Activated CD8-positive, alpha-beta T cell treated with anti-CD3 and anti-CD28 coated beads for 36 hours (primary cell): ENCODE results near the gene SLC25A42. TPM values are rescaled to one million over a fixed set of nuclear protein-coding genes. Genes with fewer than 3 reads are reported as not detected.

Source experiments
- ATAC-seq: fragments of 200-7000 bp; cut with Tn5 transposase; one replicate; pipeline ENCODE4 v1.10.0; 2021; ENCODE audit warnings: mild to moderate bottlenecking, moderate library complexity
- CTCF ChIA-PET: fragments of 350-600 bp; sonication (Branson Sonifier 250); formaldehyde crosslinking; loops from one replicate; lab custom pipeline; 2021; ENCODE audit warnings: antibody characterized with exemption; lab: Charles Lee
- POLR2A ChIA-PET: fragments of 350-600 bp; sonication (Branson Sonifier 250); formaldehyde crosslinking; loops from one replicate; lab custom pipeline; 2021; ENCODE audit warnings: antibody characterized with exemption; lab: Charles Lee
- DNase-seq: peaks from one replicate; pipeline ENCODE4 v3.0.0-alpha.2; 2020
- H3K27ac Mint-ChIP-seq: one replicate; pipeline ENCODE4 v1.8.0; 2021; ENCODE audit warnings: mild to moderate bottlenecking, mixed read lengths
- H3K27me3 Mint-ChIP-seq: one replicate; pipeline ENCODE4 v1.8.0; 2021; ENCODE audit warnings: mixed read lengths
- H3K36me3 Mint-ChIP-seq: one replicate; pipeline ENCODE4 v1.8.0; 2021; ENCODE audit warnings: low read depth, mixed read lengths
- H3K4me1 Mint-ChIP-seq: one replicate; pipeline ENCODE4 v1.8.0; 2021; ENCODE audit warnings: low read depth, mixed read lengths
- H3K4me3 Mint-ChIP-seq: one replicate; pipeline ENCODE4 v1.8.0; 2021; ENCODE audit warnings: mild to moderate bottlenecking, moderate library complexity, mixed read lengths
- H3K9me3 Mint-ChIP-seq: one replicate; pipeline ENCODE4 v1.8.0; 2021; ENCODE audit warnings: mixed read lengths
- CTCF ChIP-seq: fragments of 200-600 bp; IDR thresholded peaks from one replicate; pipeline ENCODE4 v1.8.0; 2022; ENCODE audit warnings: antibody characterized with exemption, mild to moderate bottlenecking
- intact Hi-C: fragments of 100-400 bp; cut with micrococcal nuclease; formaldehyde crosslinking; loops from one replicate; pipeline ENCODE4 v1.10.0; 2022
- total RNA-seq, 2 experiments: library from RNA; stranded (reverse); gene quantifications; one replicate each; pipeline ENCODE4 v1.2.3, GENCODE V29; 2021

SLC25A42 gene
- total RNA-seq, 2 experiments from 2014 or later, result 10.9 to 11.1 TPM

GRCh38 chr19:19079571-19079970 is 15.8 kb downstream of the SLC25A42 start:
- Mint-ChIP-seq H3K4me3 (no peak overlapping the region), H3K36me3 (peaks cover 3% of the 10 kb centered on the region), H3K9me3 (no peaks in the 10 kb centered on the region), H3K4me1 (peaks cover under 1% of the 10 kb centered on the region), H3K27ac (no peak overlapping the region), H3K27me3 (no peaks in the 10 kb centered on the region)
- intact Hi-C loops, result no loop called here
- ChIA-PET POLR2A (no interaction called here), CTCF (no interaction called here)
- DNase-seq, result no peak
- no peak for TF ChIP-seq CTCF
- no peak for ATAC-seq

- Mint-ChIP-seq H3K4me3 (no peak overlapping the region), H3K27me3 (no peaks in the 10 kb centered on the region), H3K27ac (no peak overlapping the region), H3K9me3 (no peaks in the 10 kb centered on the region), H3K4me1 (no peaks in the 10 kb centered on the region), H3K36me3 (peaks cover 3% of the 10 kb centered on the region)
- DNase-seq (no peak), ATAC-seq (no peak)
- no peak for TF ChIP-seq CTCF
- POLR2A ChIA-PET, result no interaction called here
- intact Hi-C loops, result no loop called here
- CTCF ChIA-PET, result no interaction called here
Observed at GRCh38 chr19:19081642-19082151, 17.9 kb downstream of the SLC25A42 start.

- H3K27me3 Mint-ChIP-seq, result no peaks in the 10 kb centered on the region
- DNase-seq (no peak), ATAC-seq (no peak)
- intact Hi-C loops, result no loop called here
- no peak for TF ChIP-seq CTCF
- POLR2A ChIA-PET, result no interaction called here
- CTCF ChIA-PET, result no interaction called here
- H3K36me3 Mint-ChIP-seq, result no peaks in the 10 kb centered on the region
- H3K9me3 Mint-ChIP-seq, result no peaks in the 10 kb centered on the region
- no peak overlapping the region for H3K4me3 Mint-ChIP-seq
- no peaks in the 10 kb centered on the region for H3K4me1 Mint-ChIP-seq
- no peak overlapping the region for H3K27ac Mint-ChIP-seq
Observed at GRCh38 chr19:19083413-19084178, 19.8 kb downstream of the SLC25A42 start.

- ChIA-PET CTCF (interaction anchor here (1.3 to 1.4 kb wide), 2 partner anchors 22 to 28 kb away, joined by 4 read pairs; no protein-coding TSS in a partner anchor), POLR2A (no interaction called here)
- no peak for TF ChIP-seq CTCF
- H3K9me3 Mint-ChIP-seq, result no peaks in the 10 kb centered on the region
- H3K36me3 Mint-ChIP-seq, result no peaks in the 10 kb centered on the region
- DNase-seq (no peak), ATAC-seq (no peak)
- no peak overlapping the region for H3K4me3 Mint-ChIP-seq
- H3K4me1 Mint-ChIP-seq, result no peaks in the 10 kb centered on the region
- H3K27me3 Mint-ChIP-seq, result no peaks in the 10 kb centered on the region
- intact Hi-C loops, result no loop called here
- no peak overlapping the region for H3K27ac Mint-ChIP-seq
Observed at GRCh38 chr19:19087676-19088075, 23.9 kb downstream of the SLC25A42 start.

GRCh38 chr19:19094513-19094912 is 30.7 kb downstream of the SLC25A42 start:
- CTCF ChIA-PET, result no interaction called here
- H3K4me1 Mint-ChIP-seq, result no peaks in the 10 kb centered on the region
- H3K9me3 Mint-ChIP-seq, result no peaks in the 10 kb centered on the region
- H3K27ac Mint-ChIP-seq, result no peak overlapping the region
- no peak overlapping the region for H3K4me3 Mint-ChIP-seq
- H3K27me3 Mint-ChIP-seq, result no peaks in the 10 kb centered on the region
- ATAC-seq (no peak), DNase-seq (no peak)
- no peaks in the 10 kb centered on the region for H3K36me3 Mint-ChIP-seq
- POLR2A ChIA-PET, result no interaction called here
- intact Hi-C loops, result no loop called here
- no peak for TF ChIP-seq CTCF
